GM23338 (cell line): ENCODE measurements around the gene KRTAP4-9. TPM values are rescaled to one million over a fixed set of nuclear protein-coding genes. Genes with fewer than 3 reads are reported as not detected.
"Not testable (repeated sequence)": the region's sequence is repeated elsewhere in the genome, so short reads cannot be mapped to it uniquely, and the experiment has no call there.

Experiments
- ATAC-seq: fragments of 200-7000 bp; cut with Tn5 transposase; 3 replicates; pipeline ENCODE4 v1.9.1; 2020
- DNase-seq: peaks from one replicate; pipeline ENCODE4 v3.0.0-alpha.2; 2015; ENCODE audit warnings: low spot score
- H2AFZ ChIP-seq: fragments of 200-600 bp; sonication (generic); 2 replicates; pipeline ENCODE4 v1.8.0; 2016; ENCODE audit warnings: antibody characterized with exemption, mild to moderate bottlenecking, moderate library complexity
- H3F3A ChIP-seq: fragments of 200-600 bp; sonication (generic); replicated peaks from 2 replicates; pipeline ENCODE4 v1.8.0; 2017; ENCODE audit warnings: antibody characterized with exemption, mixed run types, low read depth
- H3K27ac ChIP-seq: fragments of 200-600 bp; sonication (generic); 2 replicates; pipeline ENCODE4 v1.6.1; 2016; ENCODE audit warnings: low read depth
- H3K27me3 ChIP-seq: fragments of 200-600 bp; sonication (generic); 2 replicates; pipeline ENCODE4 v1.8.0; 2016; ENCODE audit warnings: mild to moderate bottlenecking, mixed run types, moderate library complexity; ENCODE audit not compliant: insufficient read depth
- H3K36me3 ChIP-seq: fragments of 200-600 bp; sonication (generic); 2 replicates; pipeline ENCODE4 v1.8.0; 2016; ENCODE audit warnings: mild to moderate bottlenecking; ENCODE audit not compliant: insufficient read depth
- H3K4me1 ChIP-seq: fragments of 200-600 bp; sonication (generic); 2 replicates; pipeline ENCODE4 v1.8.0; 2016; ENCODE audit warnings: mild to moderate bottlenecking, moderate library complexity; ENCODE audit not compliant: insufficient read depth
- H3K4me2 ChIP-seq: fragments of 200-600 bp; sonication (generic); 2 replicates; pipeline ENCODE4 v1.7.1; 2017; ENCODE audit warnings: mixed run types
- H3K4me3 ChIP-seq: fragments of 200-600 bp; sonication (generic); 2 replicates; pipeline ENCODE4 v1.6.1; 2016; ENCODE audit warnings: mixed run types
- H3K79me2 ChIP-seq: fragments of 200-600 bp; sonication (generic); replicated peaks from 2 replicates; pipeline ENCODE4 v1.8.0; 2017; ENCODE audit warnings: mild to moderate bottlenecking; ENCODE audit not compliant: insufficient read depth
- H3K9me2 ChIP-seq: fragments of 200-600 bp; sonication (generic); 2 replicates; pipeline ENCODE4 v1.8.0; 2017; ENCODE audit not compliant: insufficient read depth
- H4K20me1 ChIP-seq: fragments of 200-600 bp; sonication (generic); replicated peaks from 2 replicates; pipeline ENCODE4 v1.8.0; 2017; ENCODE audit warnings: mild to moderate bottlenecking; ENCODE audit not compliant: insufficient read depth
- H3K27ac Mint-ChIP-seq: 2 replicates; pipeline ENCODE4 v1.8.0; 2020; ENCODE audit warnings: inconsistent platforms, mild to moderate bottlenecking, moderate library complexity, mixed read lengths
- H3K27me3 Mint-ChIP-seq: 3 replicates; pipeline ENCODE4 v1.8.0; 2022; ENCODE audit warnings: low read depth, mild to moderate bottlenecking, moderate library complexity, mixed read lengths, inconsistent platforms; ENCODE audit not compliant: insufficient read depth, poor library complexity
- H3K36me3 Mint-ChIP-seq: 3 replicates; pipeline ENCODE4 v1.8.0; 2021; ENCODE audit warnings: low read depth, mild to moderate bottlenecking, inconsistent platforms, moderate library complexity, mixed read lengths
- H3K4me1 Mint-ChIP-seq: 3 replicates; pipeline ENCODE4 v1.8.0; 2020; ENCODE audit warnings: mild to moderate bottlenecking, inconsistent platforms, mixed read lengths
- H3K4me3 Mint-ChIP-seq: 3 replicates; pipeline ENCODE4 v1.8.0; 2021; ENCODE audit warnings: moderate library complexity, mild to moderate bottlenecking, inconsistent platforms, mixed read lengths
- H3K9me3 Mint-ChIP-seq: 3 replicates; pipeline ENCODE4 v1.8.0; 2020; ENCODE audit warnings: moderate library complexity, mild to moderate bottlenecking, inconsistent platforms, mixed read lengths
- ETS1 ChIP-seq: IDR thresholded peaks from 2 replicates; pipeline ENCODE4 v1.6.1; 2016; ENCODE audit warnings: antibody characterized with exemption
- NANOG ChIP-seq: IDR thresholded peaks from 2 replicates; pipeline ENCODE4 v1.6.1; 2016; ENCODE audit warnings: antibody characterized with exemption, borderline replicate concordance
- STAT1 ChIP-seq: IDR thresholded peaks from one replicate; pipeline ENCODE4 v1.6.1; 2016; ENCODE audit warnings: antibody characterized with exemption; ENCODE audit not compliant: unreplicated experiment
- ZNF114 ChIP-seq: fragments of 250-450 bp; sonication (Bioruptor Pico); IDR thresholded peaks from 2 replicates; pipeline ENCODE4 v1.5.0; 2020; ENCODE audit warnings: mild to moderate bottlenecking, moderate library complexity
- polyA plus RNA-seq: library from polyadenylated mRNA; unstranded; fragments of >200 nt; fragmentation: Nextera tagmentation; extraction: Ambion mirVana; gene quantifications from 2 replicates; pipeline ENCODE4 v1.2.1, GENCODE V29; 2016
- total RNA-seq: library from RNA; depleted of rRNA; stranded (reverse); fragments of >200 nt; shearing (Covaris generic); gene quantifications from 2 replicates; pipeline ENCODE4 v1.2.3, GENCODE V29; 2014
- TF ChIP-seq, protein P1 (sequence below), 2 experiments: fragments of 200-600 bp in 1 of 2; sonication (generic) in 1 of 2; conservative IDR thresholded peaks; 2 replicates each; pipeline versions ENCODE4 v1.5.1 to v1.6.1; 2016 to 2017; ENCODE audit warnings: antibody characterized with exemption in 2 of 2, low read depth in 2 of 2, mild to moderate bottlenecking in 2 of 2, moderate library complexity in 1 of 2

KRTAP4-9 gene
- total and polyA plus RNA-seq, 2 experiments from 2014 or later, result not detected

- not testable (repeated sequence) for H3K4me2 ChIP-seq
Observed at GRCh38 chr17:41119696-41120690, 14.8 kb downstream of the KRTAP4-9 start.

DNA sequence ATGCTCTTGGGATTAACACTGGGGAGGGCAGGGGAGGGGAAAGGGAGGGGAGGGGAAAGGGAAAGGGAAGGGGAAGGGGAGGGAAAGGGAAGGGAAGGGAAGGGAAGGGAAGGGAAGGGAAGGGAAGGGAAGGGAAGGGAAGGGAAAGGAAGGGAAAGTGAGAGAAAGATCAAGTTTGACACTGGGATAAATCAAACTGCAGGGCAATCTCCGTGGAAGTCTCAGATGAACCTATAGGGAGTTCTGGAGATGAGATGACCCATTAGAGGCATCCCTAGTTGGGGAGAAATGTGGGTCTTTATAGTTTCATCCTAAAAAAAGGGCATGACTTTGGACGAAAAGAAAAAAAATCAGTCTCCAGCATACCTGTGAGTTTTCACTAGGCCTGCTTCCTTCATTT, 16.6 kb downstream of the KRTAP4-9 start:
- DNase-seq, result no peak
- H3K27me3 ChIP-seq, result no peaks in the 10 kb centered on the region
- no peaks in the 10 kb centered on the region for H3K4me1 ChIP-seq
- H4K20me1 ChIP-seq, result no peaks in the 10 kb centered on the region
- H3K27ac ChIP-seq, result no peak overlapping the region
- Mint-ChIP-seq H3K27me3 (peaks cover 6% of the 10 kb centered on the region), H3K27ac (no peak overlapping the region), H3K9me3 (no peaks in the 10 kb centered on the region; the same call in 1 of the 3 replicates), H3K4me1 (peaks cover 20% of the 10 kb centered on the region), H3K4me3 (no peak overlapping the region), H3K36me3 (no peaks in the 10 kb centered on the region; the same call in 2 of the 3 replicates)
- no peaks in the 10 kb centered on the region; the same call in 1 of the 2 replicates for H3K36me3 ChIP-seq
- no peak overlapping the region for H2AFZ ChIP-seq
- no peak for ATAC-seq
- TF ChIP-seq NANOG, result no peak
- no peak for TF ChIP-seq STAT1
- TF ChIP-seq ZNF114, result no peak
- TF ChIP-seq ETS1, result no peak
- TF ChIP-seq, protein P1, sequence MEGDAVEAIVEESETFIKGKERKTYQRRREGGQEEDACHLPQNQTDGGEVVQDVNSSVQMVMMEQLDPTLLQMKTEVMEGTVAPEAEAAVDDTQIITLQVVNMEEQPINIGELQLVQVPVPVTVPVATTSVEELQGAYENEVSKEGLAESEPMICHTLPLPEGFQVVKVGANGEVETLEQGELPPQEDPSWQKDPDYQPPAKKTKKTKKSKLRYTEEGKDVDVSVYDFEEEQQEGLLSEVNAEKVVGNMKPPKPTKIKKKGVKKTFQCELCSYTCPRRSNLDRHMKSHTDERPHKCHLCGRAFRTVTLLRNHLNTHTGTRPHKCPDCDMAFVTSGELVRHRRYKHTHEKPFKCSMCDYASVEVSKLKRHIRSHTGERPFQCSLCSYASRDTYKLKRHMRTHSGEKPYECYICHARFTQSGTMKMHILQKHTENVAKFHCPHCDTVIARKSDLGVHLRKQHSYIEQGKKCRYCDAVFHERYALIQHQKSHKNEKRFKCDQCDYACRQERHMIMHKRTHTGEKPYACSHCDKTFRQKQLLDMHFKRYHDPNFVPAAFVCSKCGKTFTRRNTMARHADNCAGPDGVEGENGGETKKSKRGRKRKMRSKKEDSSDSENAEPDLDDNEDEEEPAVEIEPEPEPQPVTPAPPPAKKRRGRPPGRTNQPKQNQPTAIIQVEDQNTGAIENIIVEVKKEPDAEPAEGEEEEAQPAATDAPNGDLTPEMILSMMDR (conservative IDR thresholded peaks at IDR 0.05; ENCODE audit: low read depth in 2 of 2), result no peak
- H3K4me3 ChIP-seq, result no peak overlapping the region
- no peaks in the 10 kb centered on the region for H3K9me2 ChIP-seq
- H3K4me2 ChIP-seq, result no peak overlapping the region
- no peaks in the 10 kb centered on the region for H3K79me2 ChIP-seq
- H3F3A ChIP-seq, result no peaks in the 10 kb centered on the region

More at GRCh38 chr17:41119696-41120690, 14.8 kb downstream of the KRTAP4-9 start:
- H3K27me3 Mint-ChIP-seq, H3K27me3 ChIP-seq, H3K4me1 ChIP-seq, ATAC-seq, H2AFZ ChIP-seq, DNase-seq, H3K4me3 Mint-ChIP-seq, H3K36me3 ChIP-seq, H3K9me2 ChIP-seq, H3K9me3 Mint-ChIP-seq, H3K27ac Mint-ChIP-seq, H3F3A ChIP-seq, H3K4me3 ChIP-seq, H3K79me2 ChIP-seq, H3K27ac ChIP-seq, H4K20me1 ChIP-seq, H3K36me3 Mint-ChIP-seq: not testable (repeated sequence)
- H3K4me1 Mint-ChIP-seq, result peaks cover 33% of the 10 kb centered on the region

DNA sequence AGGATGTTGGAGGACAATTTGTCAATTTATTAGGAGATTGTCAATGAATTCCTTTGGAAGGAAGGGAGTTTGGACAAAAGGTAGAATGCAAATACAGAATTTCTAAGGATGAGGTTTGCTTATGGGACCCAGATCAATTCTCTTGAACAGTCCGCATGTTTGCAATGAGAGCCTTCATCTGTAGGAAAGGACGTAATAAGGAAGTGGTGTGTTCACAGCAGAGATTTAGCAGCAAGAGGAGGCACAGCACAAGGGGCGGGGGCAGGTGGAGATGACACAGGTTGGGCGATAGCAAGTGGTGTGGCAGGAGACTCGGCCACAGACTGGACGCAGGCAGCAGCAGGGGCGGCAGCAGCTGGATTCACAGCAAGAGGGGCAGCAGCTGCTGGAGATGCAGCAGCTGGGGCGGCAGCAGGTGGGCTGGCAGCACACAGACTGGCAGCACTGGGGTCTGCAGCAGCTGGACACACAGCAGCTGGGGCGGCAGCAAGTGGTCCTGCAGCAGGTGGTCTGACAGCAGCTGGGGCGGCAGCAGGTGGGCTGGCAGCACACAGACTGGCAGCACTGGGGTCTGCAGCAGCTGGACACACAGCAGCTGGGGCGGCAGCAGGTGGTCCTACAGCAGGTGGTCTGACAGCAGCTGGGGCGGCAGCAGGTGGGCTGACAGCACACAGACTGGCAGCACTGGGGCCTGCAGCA, 18.3 kb downstream of the KRTAP4-9 start:
- not testable (repeated sequence) for H3K4me1 ChIP-seq, H3K79me2 ChIP-seq
- peaks cover 12% of the 10 kb centered on the region for H3K4me1 Mint-ChIP-seq

DNA sequence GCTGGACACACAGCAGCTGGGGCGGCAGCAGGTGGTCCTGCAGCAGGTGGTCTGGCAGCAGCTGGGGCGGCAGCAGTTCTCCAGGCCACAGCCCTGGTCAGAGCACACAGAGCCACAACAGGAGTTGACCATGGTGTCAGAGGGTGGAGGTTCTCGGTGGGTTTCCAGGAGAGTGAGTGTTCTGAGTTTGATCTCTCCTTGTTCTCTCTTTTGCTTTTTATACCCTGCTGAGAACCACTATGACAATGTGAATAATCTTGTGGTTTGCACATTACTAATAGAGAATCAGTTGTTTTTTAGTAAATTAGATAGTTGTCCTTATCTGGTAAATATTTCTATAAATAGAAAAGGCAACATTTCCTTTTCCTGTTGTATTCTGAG, 18.8 kb downstream of the KRTAP4-9 start, which contains the start of gene KRTAP4-12:
KRTAP4-12 (minus strand) TSS at position 192 of the 381 bp plus-strand sequence; CDS start at position 132, 60 bp downstream.
- H3K36me3 ChIP-seq, H3K4me1 Mint-ChIP-seq, H3K27ac Mint-ChIP-seq, H3K79me2 ChIP-seq, H3K27ac ChIP-seq, H2AFZ ChIP-seq, H3K9me2 ChIP-seq, H3K9me3 Mint-ChIP-seq, H3K4me3 Mint-ChIP-seq, H3K4me1 ChIP-seq, DNase-seq, H4K20me1 ChIP-seq, H3K4me2 ChIP-seq, ATAC-seq, H3F3A ChIP-seq, H3K4me3 ChIP-seq, H3K36me3 Mint-ChIP-seq, H3K27me3 ChIP-seq, H3K27me3 Mint-ChIP-seq: not testable (repeated sequence)

More for the DNA sequence above, 18.3 kb downstream of the KRTAP4-9 start:
- H2AFZ ChIP-seq, H3K36me3 Mint-ChIP-seq, H3K4me3 Mint-ChIP-seq, DNase-seq, H3F3A ChIP-seq, H3K27ac ChIP-seq, ATAC-seq, H4K20me1 ChIP-seq, H3K4me2 ChIP-seq, H3K27ac Mint-ChIP-seq, H3K27me3 ChIP-seq, H3K9me3 Mint-ChIP-seq, H3K4me3 ChIP-seq, H3K9me2 ChIP-seq, H3K27me3 Mint-ChIP-seq, H3K36me3 ChIP-seq: not testable (repeated sequence)
